ENCODE data around the gene ZCCHC4.
"Not testable (repeated sequence)": the region's sequence is repeated elsewhere in the genome, so short reads cannot be mapped to it uniquely, and the experiment has no call there.

The ZCCHC4 gene

DNA sequence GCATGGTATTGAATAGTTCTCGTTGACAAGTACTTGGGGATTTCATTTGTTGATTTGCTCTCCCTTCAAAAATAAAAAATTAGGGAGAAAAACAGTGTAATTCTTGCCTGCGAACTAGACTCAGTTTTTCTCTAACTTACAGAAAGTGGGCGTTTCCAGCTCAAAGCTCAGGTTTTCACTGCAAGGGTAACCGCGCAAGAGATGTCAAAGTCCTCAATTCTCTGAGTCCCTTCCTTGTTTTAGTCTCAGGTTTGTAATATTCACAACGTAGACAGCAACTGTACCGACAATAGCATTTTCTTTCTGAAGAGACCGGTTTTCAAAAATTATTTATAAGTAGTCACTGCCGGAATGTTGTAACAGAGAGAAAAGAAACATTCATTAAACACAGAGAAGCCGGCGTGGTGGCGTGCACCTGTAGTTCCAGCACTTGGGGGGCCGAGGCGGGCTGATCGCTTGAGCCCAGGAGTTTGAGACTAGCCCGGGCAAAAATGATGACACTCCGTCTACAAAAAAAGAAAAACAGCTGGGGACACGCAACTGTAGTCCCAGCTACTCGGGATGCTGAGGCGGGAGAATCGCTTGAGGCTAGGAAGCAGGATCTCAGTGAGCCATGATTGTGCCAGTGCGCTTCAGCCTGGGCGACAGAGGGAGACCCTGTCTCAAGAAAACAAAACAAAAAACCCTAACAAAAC, 774 bp downstream of the ZCCHC4 start:
- in situ Hi-C loops (cut with MboI; ENCODE audit: low pct_unique_long_range_greater_than_20kb, low sequenced_read_pairs, unreplicated experiment) = loop anchor here (10.0 kb wide), 1 partner anchor 139 kb away; no protein-coding TSS in a partner anchor
- DNase-seq (ENCODE audit: low spot score) = no peak
- TF ChIP-seq, protein P1, sequence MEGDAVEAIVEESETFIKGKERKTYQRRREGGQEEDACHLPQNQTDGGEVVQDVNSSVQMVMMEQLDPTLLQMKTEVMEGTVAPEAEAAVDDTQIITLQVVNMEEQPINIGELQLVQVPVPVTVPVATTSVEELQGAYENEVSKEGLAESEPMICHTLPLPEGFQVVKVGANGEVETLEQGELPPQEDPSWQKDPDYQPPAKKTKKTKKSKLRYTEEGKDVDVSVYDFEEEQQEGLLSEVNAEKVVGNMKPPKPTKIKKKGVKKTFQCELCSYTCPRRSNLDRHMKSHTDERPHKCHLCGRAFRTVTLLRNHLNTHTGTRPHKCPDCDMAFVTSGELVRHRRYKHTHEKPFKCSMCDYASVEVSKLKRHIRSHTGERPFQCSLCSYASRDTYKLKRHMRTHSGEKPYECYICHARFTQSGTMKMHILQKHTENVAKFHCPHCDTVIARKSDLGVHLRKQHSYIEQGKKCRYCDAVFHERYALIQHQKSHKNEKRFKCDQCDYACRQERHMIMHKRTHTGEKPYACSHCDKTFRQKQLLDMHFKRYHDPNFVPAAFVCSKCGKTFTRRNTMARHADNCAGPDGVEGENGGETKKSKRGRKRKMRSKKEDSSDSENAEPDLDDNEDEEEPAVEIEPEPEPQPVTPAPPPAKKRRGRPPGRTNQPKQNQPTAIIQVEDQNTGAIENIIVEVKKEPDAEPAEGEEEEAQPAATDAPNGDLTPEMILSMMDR (IDR thresholded peaks at IDR 0.05; ENCODE audit: extremely low read depth, insufficient read depth, missing control alignments) = no peak

DNA sequence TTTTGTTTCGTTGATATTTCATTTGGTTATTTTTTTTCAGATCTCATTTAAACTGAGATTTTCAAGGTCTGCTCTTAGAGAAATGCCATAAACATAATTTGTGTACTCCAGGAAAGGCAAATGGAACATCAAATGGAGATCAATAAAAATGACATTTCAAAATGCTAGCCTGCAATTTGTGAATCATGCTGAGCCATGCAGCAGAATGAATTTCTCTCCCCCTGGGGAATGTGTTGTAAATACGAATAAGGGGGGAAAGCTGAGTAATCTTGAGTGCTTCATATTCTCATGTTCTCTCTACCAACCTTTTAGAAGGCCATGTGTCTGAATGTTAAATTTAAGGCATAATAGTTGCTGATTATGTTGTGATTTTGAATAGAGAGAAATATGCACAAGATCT, 7.8 kb downstream of the ZCCHC4 start:
- TF ChIP-seq, protein P1 (IDR thresholded peaks at IDR 0.05; ENCODE audit: extremely low read depth, insufficient read depth, missing control alignments) = no peak
- in situ Hi-C loops (cut with MboI; ENCODE audit: low pct_unique_long_range_greater_than_20kb, low sequenced_read_pairs, unreplicated experiment) = no loop called here
- no peak for DNase-seq (ENCODE audit: low spot score)

DNA sequence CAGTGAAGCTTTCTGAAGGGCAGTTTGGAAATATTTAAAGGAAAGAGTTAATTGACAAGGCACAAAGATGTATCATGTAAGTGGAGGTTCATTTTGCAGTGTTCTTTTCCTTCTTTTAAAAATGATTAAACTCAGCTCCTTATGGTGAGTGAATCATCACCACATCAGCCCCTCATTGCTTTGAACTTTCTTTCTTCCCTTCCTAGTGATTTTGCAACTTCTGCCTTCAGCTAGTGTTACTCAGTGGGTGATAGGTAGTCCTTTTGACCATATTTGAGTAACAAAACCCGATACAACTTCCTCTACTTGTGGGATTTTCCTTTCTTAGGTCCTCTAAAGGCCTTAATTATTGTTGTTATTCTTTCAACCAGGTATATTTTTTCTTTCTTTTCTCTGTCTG, 8.2 kb downstream of the ZCCHC4 start:
- in situ Hi-C loops (cut with MboI; ENCODE audit: low pct_unique_long_range_greater_than_20kb, low sequenced_read_pairs, unreplicated experiment) = no loop called here

DNA sequence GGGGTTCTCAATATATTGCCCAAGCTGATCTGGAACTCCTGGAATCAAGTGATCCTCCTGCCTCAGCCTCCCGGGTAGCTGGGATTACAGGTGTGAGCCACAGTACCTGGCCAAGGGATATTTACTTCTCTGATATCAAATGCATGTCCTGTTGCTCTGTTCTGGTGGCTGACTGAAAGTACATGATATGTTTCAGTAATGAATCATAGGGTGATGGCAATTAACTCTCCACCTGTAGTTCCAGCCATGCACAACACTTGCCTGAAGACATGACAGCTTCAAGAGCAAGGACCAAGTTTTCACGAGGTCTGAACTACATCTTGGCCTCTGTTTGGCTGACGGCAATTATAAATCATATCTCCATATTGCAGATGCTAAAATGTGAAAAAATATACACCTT, 9.1 kb downstream of the ZCCHC4 start:
- peak; percentile 16 for DNase-seq (ENCODE audit: low spot score)
- TF ChIP-seq, protein P1 (IDR thresholded peaks at IDR 0.05; ENCODE audit: extremely low read depth, insufficient read depth, missing control alignments) = no peak
- in situ Hi-C loops (cut with MboI; ENCODE audit: low pct_unique_long_range_greater_than_20kb, low sequenced_read_pairs, unreplicated experiment) = no loop called here

More for the DNA sequence above, 8.2 kb downstream of the ZCCHC4 start:
- peak; percentile 25 for DNase-seq (ENCODE audit: low spot score)
- TF ChIP-seq, protein P1 (IDR thresholded peaks at IDR 0.05; ENCODE audit: extremely low read depth, insufficient read depth, missing control alignments) = no peak

DNA sequence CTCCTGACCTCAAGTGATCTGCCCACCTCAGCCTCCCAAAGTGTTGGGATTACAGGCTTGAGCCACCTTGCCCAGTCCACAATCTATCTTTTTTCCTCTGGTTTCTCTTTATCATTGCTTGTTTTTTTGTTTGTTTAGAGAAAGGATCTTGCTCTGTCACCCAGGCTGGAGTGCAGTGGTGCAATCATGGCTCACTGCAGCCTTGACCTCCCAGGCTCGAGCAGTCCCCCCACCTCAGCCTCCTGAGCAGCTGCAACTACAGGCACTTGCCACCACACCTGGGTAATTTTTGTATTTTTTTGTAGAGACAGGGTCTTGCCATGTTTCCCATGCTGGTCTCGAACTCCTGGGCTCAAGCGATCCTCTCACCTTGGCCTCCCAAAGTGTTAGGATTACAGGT, 15.9 kb downstream of the ZCCHC4 start:
- in situ Hi-C loops (cut with MboI; ENCODE audit: low pct_unique_long_range_greater_than_20kb, low sequenced_read_pairs, unreplicated experiment); DNase-seq (ENCODE audit: low spot score): not testable (repeated sequence)

DNA sequence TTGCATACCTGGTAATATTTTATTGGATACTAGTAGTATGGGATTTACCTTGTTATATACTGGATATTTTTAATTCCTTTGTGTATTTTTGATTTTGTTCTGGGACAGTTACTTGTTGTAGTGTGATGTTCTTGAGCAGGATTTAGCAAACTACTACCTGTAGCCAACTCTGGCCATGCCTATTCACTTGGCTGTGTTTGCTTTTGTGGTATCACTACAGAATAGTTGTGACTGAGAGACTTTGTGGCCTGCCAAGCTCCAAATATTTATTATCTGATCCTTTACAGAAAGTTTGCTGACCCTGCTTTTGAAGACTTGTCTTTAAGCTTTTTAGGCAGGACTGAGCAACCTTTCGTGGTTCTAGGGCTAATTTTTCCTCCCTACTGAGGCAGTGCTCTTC, 17.8 kb downstream of the ZCCHC4 start:
- no peak for DNase-seq (ENCODE audit: low spot score)
- in situ Hi-C loops (cut with MboI; ENCODE audit: low pct_unique_long_range_greater_than_20kb, low sequenced_read_pairs, unreplicated experiment) = no loop called here
- TF ChIP-seq, protein P1 (IDR thresholded peaks at IDR 0.05; ENCODE audit: extremely low read depth, insufficient read depth, missing control alignments) = no peak

DNA sequence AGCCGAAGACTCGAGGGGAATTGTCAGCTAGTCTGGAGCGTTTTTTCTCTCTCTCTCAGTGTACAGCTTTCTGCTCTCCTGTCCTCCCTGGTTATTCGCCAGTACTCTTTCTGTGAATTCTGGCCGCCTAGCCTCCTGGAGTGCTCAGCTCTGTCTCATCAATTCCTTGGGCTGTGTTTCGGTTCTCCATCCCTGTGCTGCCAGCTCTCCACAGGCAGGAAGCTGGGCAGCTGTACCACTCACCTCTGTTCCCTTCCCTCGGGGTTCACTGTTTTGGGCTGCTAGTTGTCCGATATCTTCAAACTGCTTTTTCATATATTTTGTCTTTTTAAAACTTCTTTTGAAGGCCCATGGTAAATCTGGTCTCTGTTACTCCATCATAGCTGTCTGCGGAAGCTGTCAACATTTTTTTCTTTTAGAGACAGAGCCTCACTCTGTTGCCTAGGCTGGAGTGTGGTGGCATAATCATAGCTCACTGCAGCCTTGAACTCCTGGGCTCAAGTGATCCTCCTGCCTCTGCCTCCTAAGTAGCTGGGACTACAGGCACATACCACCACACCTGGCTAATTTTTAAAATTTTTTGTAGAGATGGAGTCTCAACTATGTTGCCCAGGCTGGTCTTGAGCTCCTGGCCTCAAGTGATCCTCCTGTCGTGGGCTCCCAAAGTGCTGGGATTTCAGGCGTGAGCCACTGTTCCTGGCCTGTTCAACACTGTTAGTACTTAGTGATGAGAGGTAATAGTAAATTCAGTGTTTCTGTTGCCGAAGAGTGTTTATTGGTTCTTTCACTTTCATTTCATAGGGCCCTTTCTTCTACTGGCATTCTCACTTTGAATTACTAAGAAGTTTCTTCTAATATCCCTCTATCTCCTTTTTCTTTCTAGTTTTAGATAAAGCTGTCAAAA, 18.6 kb downstream of the ZCCHC4 start:
- DNase-seq (ENCODE audit: low spot score) = peak; percentile 36
- in situ Hi-C loops (cut with MboI; ENCODE audit: low pct_unique_long_range_greater_than_20kb, low sequenced_read_pairs, unreplicated experiment) = no loop called here
- TF ChIP-seq, protein P1 (IDR thresholded peaks at IDR 0.05; ENCODE audit: extremely low read depth, insufficient read depth, missing control alignments) = no peak

Measured in GM13977 (cell line).